Measurements from ENCODE around the gene CPNE5.

Gene CPNE5

GRCh38 chr6:36692861-36693702, 146.2 kb downstream of the CPNE5 start:
- DNase-seq (ENCODE audit: low read depth, low spot score): no peak
- CTCF ChIA-PET: interaction anchor here (0.8 to 1.8 kb wide), 3 partner anchors 14 to 78 kb away, joined by 3 to 8 read pairs (median 4); no protein-coding TSS in a partner anchor
- POLR2A ChIA-PET: no interaction called here
- H3K4me3 ChIP-seq (ENCODE audit: low read depth, low read length): no peak overlapping the region
- TF ChIP-seq CTCF (IDR thresholded peaks at IDR 0.05; ENCODE audit: insufficient read depth, low read length, missing control alignments): no peak

DNA sequence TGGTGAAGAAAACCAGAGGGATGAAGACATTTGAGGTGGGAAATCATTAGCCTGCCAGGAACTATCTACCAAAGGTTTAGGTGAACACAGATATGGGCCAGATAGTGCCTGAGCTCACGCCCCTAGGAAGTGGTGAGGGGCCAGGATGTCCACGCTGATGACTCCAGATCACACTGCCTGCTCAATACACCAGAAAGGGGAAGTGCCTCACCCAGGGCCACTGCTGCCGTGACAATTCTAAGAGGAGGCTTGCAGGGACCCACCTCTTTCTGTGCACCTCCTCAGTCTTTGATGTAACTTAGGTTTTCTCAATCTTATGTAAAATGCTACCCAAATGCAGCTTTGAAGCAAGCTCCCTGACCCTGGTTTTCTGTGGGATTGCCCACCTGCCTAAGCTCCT, 147.0 kb downstream of the CPNE5 start:
- ChIA-PET POLR2A (no interaction called here), CTCF (interaction anchor here (0.8 to 1.1 kb wide), 2 partner anchors 15 to 67 kb away, joined by 3 to 8 read pairs; no protein-coding TSS in a partner anchor)
- DNase-seq (ENCODE audit: low read depth, low spot score): no peak
- no peak for TF ChIP-seq CTCF (IDR thresholded peaks at IDR 0.05; ENCODE audit: insufficient read depth, low read length, missing control alignments)
- H3K4me3 ChIP-seq (ENCODE audit: low read depth, low read length): no peak overlapping the region

DNA sequence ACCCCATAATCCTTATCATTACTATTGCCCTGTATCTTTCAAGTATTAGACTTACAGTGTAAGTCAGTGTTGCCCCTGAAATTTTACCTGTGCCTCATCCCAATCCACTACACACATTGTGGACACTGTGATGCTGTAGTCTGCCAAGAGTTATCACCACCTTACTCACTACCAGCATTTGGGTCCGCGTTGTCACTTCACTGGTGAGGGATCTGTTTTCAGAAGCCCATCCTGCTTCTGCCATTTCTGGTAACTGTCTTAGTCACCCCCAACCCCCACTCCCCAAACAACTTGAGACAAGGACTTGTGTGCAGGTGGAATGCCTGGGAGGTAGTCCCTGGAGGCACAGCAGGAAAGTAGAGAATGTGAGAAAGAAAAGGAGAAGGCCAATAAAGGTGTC, 147.6 kb downstream of the CPNE5 start:
- DNase-seq (ENCODE audit: low read depth, low spot score): no peak
- ChIA-PET CTCF (interaction anchor here (1.0 to 12.4 kb wide), 2 partner anchors 67 kb away, joined by 3 to 118 read pairs; no protein-coding TSS in a partner anchor), POLR2A (interaction anchor here (1.1 kb wide), 1 partner anchor 66 kb away, joined by 4 read pairs; no protein-coding TSS in a partner anchor)
- H3K4me3 ChIP-seq (ENCODE audit: low read depth, low read length): no peak overlapping the region
- TF ChIP-seq CTCF (IDR thresholded peaks at IDR 0.05; ENCODE audit: insufficient read depth, low read length, missing control alignments): no peak

- CTCF ChIA-PET: interaction anchor here (0.7 to 12.4 kb wide), 5 partner anchors 33 to 76 kb away, joined by 3 to 118 read pairs (median 3); no protein-coding TSS in a partner anchor
- POLR2A ChIA-PET: interaction anchor here (1.1 to 4.4 kb wide), 3 partner anchors 10 to 66 kb away, joined by 4 to 24 read pairs (median 5); partner anchors contain the start of gene CDKN1A
- no peak for DNase-seq (ENCODE audit: low read depth, low spot score)
These were observed 148.2 kb downstream of the CPNE5 start for GRCh38 chr6:36691011-36691410.

More at GRCh38 chr6:36691011-36691410, 148.2 kb downstream of the CPNE5 start:
- no peak overlapping the region for H3K4me3 ChIP-seq (ENCODE audit: low read depth, low read length)
- TF ChIP-seq CTCF (IDR thresholded peaks at IDR 0.05; ENCODE audit: insufficient read depth, low read length, missing control alignments): no peak
